ENCODE results near the gene BAIAP2L1. TPM values are rescaled to one million over a fixed set of nuclear protein-coding genes. Genes with fewer than 3 reads are reported as not detected.

BAIAP2L1 gene
- total and polyA plus RNA-seq, 2 donors (not counting 1 experiment from before 2014, with no cell fraction given) = 3.1 to 5.3 TPM

DNA sequence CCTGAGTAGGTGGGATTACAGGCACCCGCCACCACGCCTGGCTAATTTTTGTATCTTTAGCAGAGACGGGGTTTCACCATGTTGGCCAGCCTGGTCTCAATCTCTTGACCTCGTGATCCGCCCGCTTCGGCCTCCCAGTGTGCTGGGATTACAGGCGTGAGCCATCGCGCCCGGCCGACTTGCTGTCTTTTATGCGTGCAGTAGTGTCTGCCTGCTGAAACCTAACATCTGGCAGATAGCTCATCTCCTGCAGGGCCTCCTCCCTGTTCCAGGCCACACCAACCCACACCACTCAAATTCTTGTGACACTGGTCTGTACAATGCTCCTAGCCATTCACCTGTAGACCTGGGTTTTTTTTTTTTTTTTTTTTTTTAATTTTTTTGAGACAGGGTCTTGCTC is 41.5 kb downstream of the BAIAP2L1 start:
- Histone ChIP-seq H2AFZ (ENCODE audit: low read length) (no peak overlapping the region), H3K9me3 (ENCODE audit: control insufficient read depth, insufficient read depth, low read depth, low read length) (no peaks in the 10 kb centered on the region), H3K36me3 (ENCODE audit: control insufficient read depth, insufficient read depth, low read length) (no peaks in the 10 kb centered on the region), H4K20me1 (ENCODE audit: control insufficient read depth, extremely low read depth, insufficient read depth, low read length) (no peaks in the 10 kb centered on the region), H3K79me2 (ENCODE audit: control insufficient read depth, insufficient read depth, low read length) (no peaks in the 10 kb centered on the region), H3K27ac (ENCODE audit: insufficient read depth, low read length) (no peak overlapping the region), H3K4me2 (ENCODE audit: extremely low read depth, insufficient read depth, low read length) (no peak overlapping the region), H3K27me3 (ENCODE audit: control insufficient read depth, insufficient read depth, low read length) (no peaks in the 10 kb centered on the region), H3K9ac (ENCODE audit: insufficient read depth, low read length) (no peak overlapping the region), H3K4me1 (ENCODE audit: control insufficient read depth, extremely low read depth, insufficient read depth, low read length) (no peaks in the 10 kb centered on the region), H3K4me3 (replicated peaks in 1 of 4; ENCODE audit: control extremely low read depth in 1 of 4, insufficient read depth in 1 of 4, low read depth in 3 of 4, low read length in 4 of 4) (no peak overlapping the region)
- no peak for TF ChIP-seq EZH2 (IDR thresholded peaks at IDR 0.05; ENCODE audit: low read length, missing control alignments)
- TF ChIP-seq, protein P1, sequence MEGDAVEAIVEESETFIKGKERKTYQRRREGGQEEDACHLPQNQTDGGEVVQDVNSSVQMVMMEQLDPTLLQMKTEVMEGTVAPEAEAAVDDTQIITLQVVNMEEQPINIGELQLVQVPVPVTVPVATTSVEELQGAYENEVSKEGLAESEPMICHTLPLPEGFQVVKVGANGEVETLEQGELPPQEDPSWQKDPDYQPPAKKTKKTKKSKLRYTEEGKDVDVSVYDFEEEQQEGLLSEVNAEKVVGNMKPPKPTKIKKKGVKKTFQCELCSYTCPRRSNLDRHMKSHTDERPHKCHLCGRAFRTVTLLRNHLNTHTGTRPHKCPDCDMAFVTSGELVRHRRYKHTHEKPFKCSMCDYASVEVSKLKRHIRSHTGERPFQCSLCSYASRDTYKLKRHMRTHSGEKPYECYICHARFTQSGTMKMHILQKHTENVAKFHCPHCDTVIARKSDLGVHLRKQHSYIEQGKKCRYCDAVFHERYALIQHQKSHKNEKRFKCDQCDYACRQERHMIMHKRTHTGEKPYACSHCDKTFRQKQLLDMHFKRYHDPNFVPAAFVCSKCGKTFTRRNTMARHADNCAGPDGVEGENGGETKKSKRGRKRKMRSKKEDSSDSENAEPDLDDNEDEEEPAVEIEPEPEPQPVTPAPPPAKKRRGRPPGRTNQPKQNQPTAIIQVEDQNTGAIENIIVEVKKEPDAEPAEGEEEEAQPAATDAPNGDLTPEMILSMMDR (conservative IDR thresholded peaks at IDR 0.05 in 1 of 2, IDR thresholded peaks at IDR 0.05 in 1 of 2; ENCODE audit: low read depth in 1 of 2, low read length in 2 of 2) = no peak
- DNase-seq (ENCODE audit: low read depth in 2 of 2) = no peak

- Histone ChIP-seq H3K36me3 (ENCODE audit: control insufficient read depth, insufficient read depth, low read length) (no peaks in the 10 kb centered on the region), H4K20me1 (ENCODE audit: control insufficient read depth, extremely low read depth, insufficient read depth, low read length) (no peaks in the 10 kb centered on the region), H3K27me3 (ENCODE audit: control insufficient read depth, insufficient read depth, low read length) (no peaks in the 10 kb centered on the region), H3K4me3 (replicated peaks in 1 of 4; ENCODE audit: control extremely low read depth in 1 of 4, insufficient read depth in 1 of 4, low read depth in 3 of 4, low read length in 4 of 4) (no peak overlapping the region), H3K4me1 (ENCODE audit: control insufficient read depth, extremely low read depth, insufficient read depth, low read length) (peaks cover 5% of the 10 kb centered on the region), H3K4me2 (ENCODE audit: extremely low read depth, insufficient read depth, low read length) (no peak overlapping the region), H3K9me3 (ENCODE audit: control insufficient read depth, insufficient read depth, low read depth, low read length) (no peaks in the 10 kb centered on the region), H3K27ac (ENCODE audit: insufficient read depth, low read length) (no peak overlapping the region), H3K9ac (ENCODE audit: insufficient read depth, low read length) (no peak overlapping the region), H3K79me2 (ENCODE audit: control insufficient read depth, insufficient read depth, low read length) (no peaks in the 10 kb centered on the region), H2AFZ (ENCODE audit: low read length) (no peak overlapping the region)
- no peak for DNase-seq (ENCODE audit: low read depth in 2 of 2)
- TF ChIP-seq, protein P1 (conservative IDR thresholded peaks at IDR 0.05 in 1 of 2, IDR thresholded peaks at IDR 0.05 in 1 of 2; ENCODE audit: low read depth in 1 of 2, low read length in 2 of 2) = no peak
- TF ChIP-seq EZH2 (IDR thresholded peaks at IDR 0.05; ENCODE audit: low read length, missing control alignments) = no peak
Measured at GRCh38 chr7:98358706-98359105, 42.2 kb downstream of the BAIAP2L1 start.

DNA sequence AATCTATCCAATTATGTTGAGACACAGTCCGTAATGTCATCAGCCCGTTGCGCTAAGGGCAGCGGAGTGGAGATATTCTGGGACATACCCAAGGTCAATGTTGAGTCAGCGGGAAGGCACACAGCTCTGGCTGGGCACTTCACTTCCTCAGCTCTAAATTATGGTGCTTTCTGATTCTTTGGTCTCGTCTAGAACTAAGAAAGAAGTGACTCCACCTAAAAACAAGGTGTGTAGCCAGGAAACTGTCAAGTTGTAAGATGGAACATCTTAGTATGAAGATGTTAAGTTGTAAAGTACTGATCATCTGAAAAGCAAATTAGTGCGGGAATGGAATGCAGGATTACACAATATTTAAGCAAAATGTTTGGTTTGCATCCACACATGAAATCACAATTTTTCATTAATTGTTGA is 43.1 kb downstream of the BAIAP2L1 start:
- H3K27me3 ChIP-seq (ENCODE audit: control insufficient read depth, insufficient read depth, low read length) = no peaks in the 10 kb centered on the region
- H3K9me3 ChIP-seq (ENCODE audit: control insufficient read depth, insufficient read depth, low read depth, low read length) = no peaks in the 10 kb centered on the region
- H2AFZ ChIP-seq (ENCODE audit: low read length) = no peak overlapping the region
- no peak overlapping the region for H3K4me2 ChIP-seq (ENCODE audit: extremely low read depth, insufficient read depth, low read length)
- DNase-seq (ENCODE audit: low read depth in 2 of 2) = peak; percentile 76 to 84
- H3K4me1 ChIP-seq (ENCODE audit: control insufficient read depth, extremely low read depth, insufficient read depth, low read length) = peaks cover 7% of the 10 kb centered on the region
- no peaks in the 10 kb centered on the region for H3K36me3 ChIP-seq (ENCODE audit: control insufficient read depth, insufficient read depth, low read length)
- H3K79me2 ChIP-seq (ENCODE audit: control insufficient read depth, insufficient read depth, low read length) = no peaks in the 10 kb centered on the region
- H3K9ac ChIP-seq (ENCODE audit: insufficient read depth, low read length) = no peak overlapping the region
- TF ChIP-seq EZH2 (IDR thresholded peaks at IDR 0.05; ENCODE audit: low read length, missing control alignments) = no peak
- TF ChIP-seq, protein P1 (conservative IDR thresholded peaks at IDR 0.05 in 1 of 2, IDR thresholded peaks at IDR 0.05 in 1 of 2; ENCODE audit: low read depth in 1 of 2, low read length in 2 of 2) = no peak
- H4K20me1 ChIP-seq (ENCODE audit: control insufficient read depth, extremely low read depth, insufficient read depth, low read length) = no peaks in the 10 kb centered on the region
- no peak overlapping the region for H3K27ac ChIP-seq (ENCODE audit: insufficient read depth, low read length)
- no peak overlapping the region for H3K4me3 ChIP-seq (replicated peaks in 1 of 4; ENCODE audit: control extremely low read depth in 1 of 4, insufficient read depth in 1 of 4, low read depth in 3 of 4, low read length in 4 of 4)
